AG04450 (cell line): Measurements from ENCODE around the gene ALDH2. TPM values are rescaled to one million over a fixed set of nuclear protein-coding genes. Genes with fewer than 3 reads are reported as not detected.
"Not testable (repeated sequence)": the region's sequence is repeated elsewhere in the genome, so short reads cannot be mapped to it uniquely, and the experiment has no call there.

ENCODE experiments used
- CTCF ChIA-PET: fragments of 300-600, 350-600 bp; formaldehyde crosslinking; extraction: SDS; loops from one replicate; lab custom pipeline; 2022; ENCODE audit warnings: antibody characterized with exemption, inconsistent platforms; lab: Charles Lee
- POLR2A ChIA-PET: fragments of 350-600 bp; formaldehyde crosslinking; extraction: SDS; loops from one replicate; lab custom pipeline; 2021; ENCODE audit warnings: antibody characterized with exemption, inconsistent platforms; lab: Yijun Ruan, JAX
- DNase-seq: peaks from one replicate; pipeline ENCODE4 v3.0.0-alpha.2; 2011; ENCODE audit warnings: low read depth, low spot score
- H3K27ac ChIP-seq: one replicate; pipeline ENCODE4 v1.5.1; 2012; ENCODE audit warnings: low read depth, low read length, control low read depth
- H3K27me3 ChIP-seq: one replicate; pipeline ENCODE4 v1.6.0; 2012; ENCODE audit warnings: low read length; ENCODE audit not compliant: control insufficient read depth, insufficient read depth
- H3K4me3 ChIP-seq: 2 replicates; pipeline ENCODE4 v1.5.1; 2011; ENCODE audit warnings: mild to moderate bottlenecking, low read depth, low read length, control low read depth
- H3K9me3 ChIP-seq: 2 replicates; pipeline ENCODE4 v1.5.1; 2012; ENCODE audit warnings: low read length; ENCODE audit not compliant: control insufficient read depth, insufficient read depth
- polyA plus RNA-seq: library from polyadenylated mRNA; depleted of rRNA; stranded (reverse); fragments of >200 nt; gene quantifications from 2 replicates; pipeline ENCODE4 v1.2.3, GENCODE V29; 2011
- TF ChIP-seq, protein P1 (sequence below): IDR thresholded peaks from 2 replicates; pipeline ENCODE4 v1.5.1; 2011; ENCODE audit warnings: low read depth, low read length, control low read depth, inconsistent platforms

Gene ALDH2
- polyA plus RNA-seq, 1 experiment, result 84.1 TPM

DNA sequence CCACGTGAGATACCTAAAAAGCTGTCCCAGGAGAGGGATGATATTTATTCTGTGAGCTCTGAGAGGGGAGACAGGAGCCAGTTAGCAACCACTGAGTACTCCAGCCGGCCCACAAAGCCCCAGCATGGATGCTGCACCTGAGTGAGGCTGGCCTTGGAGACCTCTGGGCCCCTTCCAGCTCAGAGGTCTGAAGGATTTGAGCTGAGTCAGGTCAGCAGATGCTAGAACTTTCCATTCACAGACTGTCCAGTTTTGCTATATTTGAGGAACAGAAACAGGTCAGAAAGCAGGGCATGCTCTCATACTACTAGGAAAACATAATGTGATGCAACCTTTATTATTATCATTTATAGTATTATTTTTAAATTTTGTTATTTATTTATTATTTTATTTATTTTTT lies 60.3 kb downstream of the ALDH2 start:
- CTCF ChIA-PET, result interaction anchor here (0.6 to 1.1 kb wide), 2 partner anchors 14 to 74 kb away, joined by 5 to 8 read pairs; no protein-coding TSS in a partner anchor

DNA sequence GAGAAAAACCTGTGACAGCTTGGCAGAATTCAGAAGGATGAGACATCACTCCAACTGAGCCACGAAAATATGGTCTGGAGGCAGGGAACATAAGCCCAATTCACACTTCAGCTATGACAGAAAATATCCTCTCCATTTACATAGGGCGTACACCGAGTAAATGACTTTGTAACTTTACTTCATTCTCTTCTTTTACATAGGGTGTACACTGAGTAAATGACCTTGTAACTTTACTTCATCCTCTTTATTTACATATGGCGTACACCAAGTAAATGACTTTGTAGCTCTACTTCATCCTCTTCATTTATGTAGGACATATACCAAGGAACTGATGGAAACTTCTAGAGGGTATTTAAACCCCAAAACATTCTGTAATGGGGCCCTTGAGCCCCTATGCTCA lies 61.2 kb downstream of the ALDH2 start:
- CTCF ChIA-PET, result no interaction called here
- Histone ChIP-seq H3K4me3 (no peak overlapping the region), H3K9me3 (no peaks in the 10 kb centered on the region), H3K27me3 (peaks cover 5% of the 10 kb centered on the region), H3K27ac (no peak overlapping the region)
- DNase-seq, result no peak
- POLR2A ChIA-PET, result no interaction called here
- TF ChIP-seq, protein P1, sequence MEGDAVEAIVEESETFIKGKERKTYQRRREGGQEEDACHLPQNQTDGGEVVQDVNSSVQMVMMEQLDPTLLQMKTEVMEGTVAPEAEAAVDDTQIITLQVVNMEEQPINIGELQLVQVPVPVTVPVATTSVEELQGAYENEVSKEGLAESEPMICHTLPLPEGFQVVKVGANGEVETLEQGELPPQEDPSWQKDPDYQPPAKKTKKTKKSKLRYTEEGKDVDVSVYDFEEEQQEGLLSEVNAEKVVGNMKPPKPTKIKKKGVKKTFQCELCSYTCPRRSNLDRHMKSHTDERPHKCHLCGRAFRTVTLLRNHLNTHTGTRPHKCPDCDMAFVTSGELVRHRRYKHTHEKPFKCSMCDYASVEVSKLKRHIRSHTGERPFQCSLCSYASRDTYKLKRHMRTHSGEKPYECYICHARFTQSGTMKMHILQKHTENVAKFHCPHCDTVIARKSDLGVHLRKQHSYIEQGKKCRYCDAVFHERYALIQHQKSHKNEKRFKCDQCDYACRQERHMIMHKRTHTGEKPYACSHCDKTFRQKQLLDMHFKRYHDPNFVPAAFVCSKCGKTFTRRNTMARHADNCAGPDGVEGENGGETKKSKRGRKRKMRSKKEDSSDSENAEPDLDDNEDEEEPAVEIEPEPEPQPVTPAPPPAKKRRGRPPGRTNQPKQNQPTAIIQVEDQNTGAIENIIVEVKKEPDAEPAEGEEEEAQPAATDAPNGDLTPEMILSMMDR, result no peak

More for the DNA sequence above, 60.3 kb downstream of the ALDH2 start:
- POLR2A ChIA-PET, result interaction anchor here (0.6 to 0.9 kb wide), 2 partner anchors 32 to 158 kb away, joined by 4 read pairs; no protein-coding TSS in a partner anchor
- no peak for DNase-seq
- Histone ChIP-seq H3K4me3 (no peak overlapping the region), H3K9me3 (no peaks in the 10 kb centered on the region), H3K27me3 (peaks cover 11% of the 10 kb centered on the region), H3K27ac (no peak overlapping the region)
- TF ChIP-seq, protein P1, result no peak

DNA sequence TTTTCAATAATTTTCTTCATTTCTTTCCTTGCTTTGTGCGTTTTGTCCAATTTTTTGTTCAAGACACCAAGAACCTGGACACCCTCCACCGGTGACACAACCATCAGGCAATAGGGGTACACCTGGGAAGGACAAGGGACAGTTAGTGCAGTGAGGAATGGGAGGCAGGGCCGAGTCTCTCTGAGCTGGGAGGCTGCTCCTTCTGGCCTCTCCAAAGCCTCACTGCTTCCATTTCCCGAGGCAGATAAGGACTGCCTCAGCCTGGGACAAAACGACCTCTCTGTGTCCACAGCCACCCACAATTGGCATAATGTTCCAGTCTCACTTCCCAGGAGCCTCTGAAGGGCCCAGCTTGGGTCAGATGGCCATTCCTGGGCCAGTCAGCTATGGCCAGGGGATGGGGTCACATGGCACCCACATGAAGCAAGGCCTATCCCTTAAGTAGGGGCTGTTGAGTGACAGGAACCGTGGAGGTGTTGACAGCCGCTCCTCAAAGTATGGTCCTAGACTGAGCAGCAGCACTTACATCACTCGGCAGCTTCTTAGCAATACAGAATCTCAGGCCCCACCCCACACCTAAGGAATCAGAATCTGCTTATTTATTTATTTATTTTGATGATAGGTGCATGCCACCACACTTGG lies 61.7 kb downstream of the ALDH2 start:
- Histone ChIP-seq H3K4me3 (no peak overlapping the region), H3K27ac (no peak overlapping the region), H3K27me3 (peaks cover 5% of the 10 kb centered on the region), H3K9me3 (no peaks in the 10 kb centered on the region)
- CTCF ChIA-PET, result no interaction called here
- POLR2A ChIA-PET, result no interaction called here
- no peak for DNase-seq
- TF ChIP-seq, protein P1, result no peak

DNA sequence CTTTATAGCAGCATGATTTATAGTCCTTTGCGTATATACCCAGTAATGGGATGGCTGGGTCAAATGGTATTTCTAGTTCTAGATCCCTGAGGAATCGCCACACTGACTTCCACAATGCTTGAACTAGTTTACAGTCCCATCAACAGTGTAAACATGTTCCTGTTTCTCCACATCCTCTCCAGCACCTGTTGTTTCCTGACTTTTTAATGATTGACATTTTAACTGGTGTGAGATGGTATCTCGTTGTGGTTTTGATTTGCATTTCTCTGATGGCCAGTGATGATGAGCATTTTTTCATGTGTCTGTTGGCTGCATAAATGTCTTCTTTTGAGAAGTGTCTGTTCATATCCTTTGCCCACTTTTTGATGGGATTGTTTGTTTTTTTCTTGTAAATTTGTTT lies 62.9 kb downstream of the ALDH2 start:
- CTCF ChIA-PET, POLR2A ChIA-PET, DNase-seq, H3K9me3 ChIP-seq, H3K4me3 ChIP-seq, H3K27ac ChIP-seq, H3K27me3 ChIP-seq: not testable (repeated sequence)

DNA sequence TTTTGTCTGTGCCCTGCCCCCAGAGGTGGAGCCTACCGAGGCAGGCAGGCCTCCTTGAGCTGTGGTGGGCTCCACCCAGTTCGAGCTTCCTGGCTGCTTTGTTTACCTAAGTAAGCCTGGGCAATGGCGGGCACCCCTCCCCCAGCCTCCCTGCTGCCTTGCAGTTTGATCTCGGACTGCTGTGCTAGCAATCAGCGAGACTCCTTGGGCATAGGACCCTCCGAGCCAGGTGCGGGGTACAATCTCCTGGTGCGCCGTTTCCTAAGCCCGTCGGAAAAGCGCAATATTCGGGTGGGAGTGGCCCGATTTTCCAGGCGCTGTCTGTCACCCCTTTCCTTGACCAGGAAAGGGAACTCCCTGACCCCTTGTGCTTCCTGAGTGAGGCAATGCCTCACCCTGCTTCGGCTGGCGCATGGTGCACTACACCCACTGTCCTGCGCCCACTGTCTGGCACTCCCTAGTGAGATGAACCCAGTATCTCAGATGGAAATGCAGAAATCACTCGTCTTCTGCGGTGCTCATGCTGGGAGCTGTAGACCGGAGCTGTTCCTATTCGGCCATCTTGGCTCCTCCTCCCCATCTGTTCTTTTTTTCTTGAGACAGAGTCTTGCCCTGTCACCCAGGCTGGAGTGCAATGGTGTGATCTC lies 68.1 kb downstream of the ALDH2 start:
- H3K27ac ChIP-seq, H3K9me3 ChIP-seq, DNase-seq, H3K4me3 ChIP-seq, POLR2A ChIA-PET, H3K27me3 ChIP-seq: not testable (repeated sequence)
- CTCF ChIA-PET, result interaction anchor here (0.6 kb wide), 1 partner anchor 110 kb away, joined by 3 read pairs; no protein-coding TSS in a partner anchor

DNA sequence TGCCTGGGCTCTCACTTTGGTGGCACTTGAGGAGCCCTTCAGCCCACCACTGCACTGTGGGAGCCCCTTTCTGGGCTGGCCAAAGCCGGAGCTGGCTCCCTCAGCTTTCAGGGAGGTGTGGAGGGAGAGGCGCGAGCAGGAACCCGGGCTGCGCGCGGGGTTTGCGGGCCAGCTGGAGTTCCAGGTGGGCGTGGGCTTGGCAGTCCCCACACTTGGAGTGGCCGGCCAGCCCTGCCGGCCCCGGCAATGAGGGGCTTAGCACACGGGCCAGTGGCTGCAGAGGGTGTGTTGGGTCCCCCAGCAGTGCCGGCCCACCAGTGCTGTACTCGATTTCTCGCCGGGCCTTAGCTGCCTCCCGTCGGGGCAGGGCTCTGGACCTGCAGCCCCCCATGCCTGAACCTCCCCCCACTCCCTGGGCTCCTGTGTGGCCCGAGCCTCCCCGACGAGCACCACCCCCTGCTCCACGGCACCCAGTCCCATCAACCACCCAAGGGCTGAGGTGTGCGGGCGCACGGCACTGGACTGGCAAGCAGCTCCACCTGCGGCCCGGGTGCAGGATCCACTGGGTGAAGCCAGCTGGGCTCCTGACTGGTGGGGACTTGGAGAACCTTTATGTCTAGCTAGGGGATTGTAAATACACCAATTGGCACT lies 68.9 kb downstream of the ALDH2 start:
- H3K4me3 ChIP-seq, H3K27ac ChIP-seq, POLR2A ChIA-PET, H3K27me3 ChIP-seq, H3K9me3 ChIP-seq, DNase-seq: not testable (repeated sequence)
- CTCF ChIA-PET, result interaction anchor here (0.6 kb wide), 1 partner anchor 109 kb away, joined by 3 read pairs; no protein-coding TSS in a partner anchor
